Measurements from ENCODE around the gene PYGO2. TPM values are rescaled to one million over a fixed set of nuclear protein-coding genes. Genes with fewer than 3 reads are reported as not detected.

Gene PYGO2
- total and polyA plus RNA-seq, 2 of the 8 experiments (the other 6 are each of a cell fraction or from before 2014, with no cell fraction given): 31.0 to 31.6 TPM

- Histone ChIP-seq H3K9ac (replicated peaks in 1 of 4; ENCODE audit: extremely low read depth in 1 of 4, low read depth in 3 of 4, low read length in 3 of 4) (no peak overlapping the region), H4K8ac (ENCODE audit: extremely low read depth, insufficient read depth, low read length) (no peak overlapping the region), H4K91ac (replicated peaks; ENCODE audit: insufficient read length, low read length) (no peak overlapping the region), H4K20me1 (replicated peaks in 1 of 2; ENCODE audit: control insufficient read depth in 1 of 2, insufficient read depth in 2 of 2, low read length in 2 of 2) (peaks cover 1 to 11% of the 10 kb centered on the region in 2 experiments), H3K4ac (replicated peaks; ENCODE audit: insufficient read length, low read depth, low read length) (no peak overlapping the region), H3K14ac (ENCODE audit: insufficient read length) (no peak overlapping the region), H3K23ac (ENCODE audit: insufficient read length) (no peak overlapping the region), H3K79me1 (ENCODE audit: low read depth, low read length) (peaks cover 4% of the 10 kb centered on the region), H3K23me2 (ENCODE audit: low read depth, low read length) (peaks cover 5% of the 10 kb centered on the region), H3K4me1 (replicated peaks in 1 of 4; ENCODE audit: control insufficient read depth in 3 of 4, insufficient read depth in 4 of 4, low read length in 3 of 4) (peaks cover 4 to 24% (median 8%) of the 10 kb centered on the region in 4 experiments), H2BK20ac (ENCODE audit: low read length) (no peak overlapping the region), H2BK12ac (ENCODE audit: low read depth, low read length) (no peak overlapping the region), H3K56ac (replicated peaks; ENCODE audit: insufficient read length, low read depth, low read length) (no peak overlapping the region), H3K18ac (ENCODE audit: extremely low read depth, low read length) (no peak overlapping the region), H2BK15ac (ENCODE audit: low read length) (no peak overlapping the region), H3K36me3 (ENCODE audit: control insufficient read depth in 2 of 4, insufficient read depth in 4 of 4, low read length in 3 of 4) (peaks cover 10 to 19% (median 15%) of the 10 kb centered on the region in 4 experiments; a peak in 7 of 8 replicates), H3K9me3 (ENCODE audit: insufficient read depth in 2 of 2, low read depth in 1 of 2, low read length in 1 of 2) (no peaks in the 10 kb centered on the region), H3K27me3 (replicated peaks in 1 of 4; ENCODE audit: control insufficient read depth in 3 of 4, extremely low read depth in 1 of 4, insufficient read depth in 3 of 4, low read length in 3 of 4) (no peaks in the 10 kb centered on the region; a peak in 1 of 7 replicates), H4K5ac (ENCODE audit: insufficient read length, low read depth, low read length) (no peak overlapping the region), H2AFZ (ENCODE audit: low read length) (no peak overlapping the region), H3K4me3 (ENCODE audit: extremely low read depth in 1 of 4, insufficient read depth in 2 of 4, low read depth in 3 of 4, low read length in 4 of 4) (no peak overlapping the region), H3K4me2 (ENCODE audit: insufficient read depth in 1 of 2, low read depth in 2 of 2, low read length in 2 of 2) (no peak overlapping the region), H2BK5ac (ENCODE audit: low read depth, low read length) (no peak overlapping the region), H3K27ac (ENCODE audit: low read depth, low read length) (no peak overlapping the region), H2AK5ac (ENCODE audit: low read depth, low read length) (no peak overlapping the region), H3K79me2 (ENCODE audit: control insufficient read depth in 1 of 2, insufficient read depth in 2 of 2, low read length in 2 of 2) (peaks cover 0 to 17% of the 10 kb centered on the region in 2 experiments), H2BK120ac (replicated peaks; ENCODE audit: low read depth, low read length) (no peak overlapping the region)
- no peak for FAIRE-seq
- 93% methylated on average over 5 of the region's 7 CpGs; no CpG with 5 or more reads in 1 of the 2 experiments for WGBS, 2 experiments (ENCODE audit: extremely low coverage in 1 of 2, insufficient coverage in 1 of 2, insufficient read length in 1 of 2, insufficient replicate concordance in 2 of 2, low coverage in 1 of 2, low lambda C conversion rate in 2 of 2, missing lambda C conversion rate in 1 of 2)
- TF ChIP-seq RFX5 (IDR thresholded peaks at IDR 0.05; ENCODE audit: borderline replicate concordance, low read depth, low read length) (no peak), TEAD4 (IDR thresholded peaks at IDR 0.05; ENCODE audit: low read depth, low read length) (no peak), KDM4A (IDR thresholded peaks at IDR 0.05; ENCODE audit: low read depth, low read length, severe bottlenecking) (no peak)
- TF ChIP-seq, protein P1, sequence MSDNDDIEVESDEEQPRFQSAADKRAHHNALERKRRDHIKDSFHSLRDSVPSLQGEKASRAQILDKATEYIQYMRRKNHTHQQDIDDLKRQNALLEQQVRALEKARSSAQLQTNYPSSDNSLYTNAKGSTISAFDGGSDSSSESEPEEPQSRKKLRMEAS (IDR thresholded peaks at IDR 0.05): no peak
- CTCF ChIA-PET (ENCODE audit: partially characterized antibody): interaction anchor here (0.7 to 9.8 kb wide), 4 partner anchors 11 to 37 kb away, joined by 4 to 132 read pairs (median 8); partner anchors contain the start of genes LENEP and SHC1
- no peak for DNase-seq (ENCODE audit: low read depth in 1 of 2, low spot score in 2 of 2)
- POLR2A ChIA-PET (ENCODE audit: partially characterized antibody): interaction anchor here (0.7 to 18.6 kb wide), 2 partner anchors 23 to 24 kb away, joined by 3 to 662 read pairs; partner anchors contain the start of genes CKS1B, FLAD1, LENEP and PMVK
These were observed 2.2 kb downstream of the PYGO2 start for GRCh38 chr1:154959426-154959780.

Measured in H1 (cell line).